ENCODE data around the gene REXO1.

Gene REXO1

GRCh38 chr19:1841209-1841924 lies 6.9 kb downstream of the REXO1 start:
- Histone ChIP-seq H3K4me2 (ENCODE audit: low read length) (no peak overlapping the region), H3K27ac (no peak overlapping the region), H3K9me3 (ENCODE audit: control insufficient read depth, low read length) (no peaks in the 10 kb centered on the region), H3K9ac (no peak overlapping the region), H3K4me3 (ENCODE audit: low read depth, low read length) (no peak overlapping the region), H3K79me2 (peaks cover 83% of the 10 kb centered on the region), H3K4me1 (peaks cover 7% of the 10 kb centered on the region), H2AFZ (no peak overlapping the region), H3K36me3 (ENCODE audit: control insufficient read depth, insufficient read depth, low read length) (no peaks in the 10 kb centered on the region), H3K27me3 (ENCODE audit: control insufficient read depth, insufficient read depth, low read length) (no peaks in the 10 kb centered on the region)
- TF ChIP-seq, protein P1, sequence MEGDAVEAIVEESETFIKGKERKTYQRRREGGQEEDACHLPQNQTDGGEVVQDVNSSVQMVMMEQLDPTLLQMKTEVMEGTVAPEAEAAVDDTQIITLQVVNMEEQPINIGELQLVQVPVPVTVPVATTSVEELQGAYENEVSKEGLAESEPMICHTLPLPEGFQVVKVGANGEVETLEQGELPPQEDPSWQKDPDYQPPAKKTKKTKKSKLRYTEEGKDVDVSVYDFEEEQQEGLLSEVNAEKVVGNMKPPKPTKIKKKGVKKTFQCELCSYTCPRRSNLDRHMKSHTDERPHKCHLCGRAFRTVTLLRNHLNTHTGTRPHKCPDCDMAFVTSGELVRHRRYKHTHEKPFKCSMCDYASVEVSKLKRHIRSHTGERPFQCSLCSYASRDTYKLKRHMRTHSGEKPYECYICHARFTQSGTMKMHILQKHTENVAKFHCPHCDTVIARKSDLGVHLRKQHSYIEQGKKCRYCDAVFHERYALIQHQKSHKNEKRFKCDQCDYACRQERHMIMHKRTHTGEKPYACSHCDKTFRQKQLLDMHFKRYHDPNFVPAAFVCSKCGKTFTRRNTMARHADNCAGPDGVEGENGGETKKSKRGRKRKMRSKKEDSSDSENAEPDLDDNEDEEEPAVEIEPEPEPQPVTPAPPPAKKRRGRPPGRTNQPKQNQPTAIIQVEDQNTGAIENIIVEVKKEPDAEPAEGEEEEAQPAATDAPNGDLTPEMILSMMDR (IDR thresholded peaks at IDR 0.05) = no peak

GRCh38 chr19:1840541-1841115 lies 7.7 kb downstream of the REXO1 start:
- Histone ChIP-seq H3K4me1 (peaks cover 1% of the 10 kb centered on the region), H2AFZ (no peak overlapping the region), H3K27ac (no peak overlapping the region), H3K27me3 (ENCODE audit: control insufficient read depth, insufficient read depth, low read length) (no peaks in the 10 kb centered on the region), H3K9me3 (ENCODE audit: control insufficient read depth, low read length) (no peaks in the 10 kb centered on the region), H3K36me3 (ENCODE audit: control insufficient read depth, insufficient read depth, low read length) (no peaks in the 10 kb centered on the region), H3K9ac (no peak overlapping the region), H3K4me2 (ENCODE audit: low read length) (no peak overlapping the region), H3K4me3 (ENCODE audit: low read depth, low read length) (no peak overlapping the region), H3K79me2 (peaks cover 82% of the 10 kb centered on the region)
- TF ChIP-seq, protein P1 (IDR thresholded peaks at IDR 0.05) = no peak

GRCh38 chr19:1839658-1840540 lies 8.4 kb downstream of the REXO1 start:
- Histone ChIP-seq H3K27me3 (ENCODE audit: control insufficient read depth, insufficient read depth, low read length) (no peaks in the 10 kb centered on the region), H3K4me1 (no peaks in the 10 kb centered on the region), H3K4me3 (ENCODE audit: low read depth, low read length) (no peak overlapping the region), H3K9me3 (ENCODE audit: control insufficient read depth, low read length) (no peaks in the 10 kb centered on the region), H3K4me2 (ENCODE audit: low read length) (no peak overlapping the region), H3K27ac (no peak overlapping the region), H2AFZ (no peak overlapping the region), H3K9ac (no peak overlapping the region), H3K79me2 (peaks cover 80% of the 10 kb centered on the region), H3K36me3 (ENCODE audit: control insufficient read depth, insufficient read depth, low read length) (no peaks in the 10 kb centered on the region)
- TF ChIP-seq, protein P1 (IDR thresholded peaks at IDR 0.05) = no peak

- Histone ChIP-seq H3K27me3 (ENCODE audit: control insufficient read depth, insufficient read depth, low read length) (no peaks in the 10 kb centered on the region), H3K4me1 (no peaks in the 10 kb centered on the region), H3K4me3 (ENCODE audit: low read depth, low read length) (no peak overlapping the region), H3K9ac (no peak overlapping the region), H3K27ac (no peak overlapping the region), H3K9me3 (ENCODE audit: control insufficient read depth, low read length) (no peaks in the 10 kb centered on the region), H3K4me2 (ENCODE audit: low read length) (peak overlapping the region; percentile 38), H2AFZ (no peak overlapping the region), H3K79me2 (peaks cover 69% of the 10 kb centered on the region), H3K36me3 (ENCODE audit: control insufficient read depth, insufficient read depth, low read length) (no peaks in the 10 kb centered on the region)
- TF ChIP-seq, protein P1 (IDR thresholded peaks at IDR 0.05) = peak; percentile 86
Observed at GRCh38 chr19:1837625-1838105, 10.6 kb downstream of the REXO1 start.
